Endodermal cell (in vitro differentiated cells): ENCODE data around the gene LIMS2. TPM values are rescaled to one million over a fixed set of nuclear protein-coding genes. Genes with fewer than 3 reads are reported as not detected.

ENCODE experiments used
- DNase-seq: peaks from one replicate; pipeline ENCODE4 v3.0.0-alpha.2; 2017
- H3K27ac ChIP-seq: 2 replicates; pipeline ENCODE4 v1.5.1; 2013; ENCODE audit warnings: mild to moderate bottlenecking, low read depth, low read length, moderate library complexity
- H3K27me3 ChIP-seq: 2 replicates; pipeline ENCODE4 v1.6.1; 2013; ENCODE audit warnings: mild to moderate bottlenecking, low read length, moderate library complexity; ENCODE audit not compliant: insufficient read depth, control insufficient read depth, poor library complexity, severe bottlenecking
- H3K36me3 ChIP-seq: 2 replicates; pipeline ENCODE4 v1.7.0; 2013; ENCODE audit warnings: mild to moderate bottlenecking, low read length, moderate library complexity; ENCODE audit not compliant: control insufficient read depth, insufficient read depth
- H3K4me1 ChIP-seq: one replicate; pipeline ENCODE4 v1.7.0; 2013; ENCODE audit warnings: low read length; ENCODE audit not compliant: control insufficient read depth, insufficient read depth
- H3K4me3 ChIP-seq: 2 replicates; pipeline ENCODE4 v1.5.1; 2013; ENCODE audit warnings: mild to moderate bottlenecking, low read length, moderate library complexity
- H3K9ac ChIP-seq: 2 replicates; pipeline ENCODE4 v1.6.1; 2013; ENCODE audit warnings: mild to moderate bottlenecking, low read length, moderate library complexity; ENCODE audit not compliant: poor library complexity, severe bottlenecking; ENCODE audit errors: extremely low read depth
- H3K9me3 ChIP-seq: 2 replicates; pipeline ENCODE4 v1.6.1; 2013; ENCODE audit warnings: mild to moderate bottlenecking, low read length, moderate library complexity; ENCODE audit not compliant: control insufficient read depth
- H3K27ac Mint-ChIP-seq: 2 replicates; pipeline ENCODE4 v1.8.0; 2020; ENCODE audit warnings: mixed read lengths
- H3K27me3 Mint-ChIP-seq: 2 replicates; pipeline ENCODE4 v1.8.0; 2021; ENCODE audit warnings: mild to moderate bottlenecking, mixed read lengths; ENCODE audit not compliant: insufficient read depth
- H3K36me3 Mint-ChIP-seq: 2 replicates; pipeline ENCODE4 v1.8.0; 2020; ENCODE audit warnings: low read depth, mixed read lengths
- H3K4me1 Mint-ChIP-seq: 2 replicates; pipeline ENCODE4 v1.8.0; 2020; ENCODE audit warnings: mixed read lengths
- H3K4me3 Mint-ChIP-seq: 2 replicates; pipeline ENCODE4 v1.8.0; 2020; ENCODE audit warnings: mild to moderate bottlenecking, moderate library complexity, mixed read lengths
- H3K9me3 Mint-ChIP-seq: 2 replicates; pipeline ENCODE4 v1.8.0; 2020; ENCODE audit warnings: mild to moderate bottlenecking, mixed read lengths
- WGBS, 2 experiments: methylation state at CpG; one replicate each; pipeline versions ENCODE4 v1.1.5 to v1.1.7; 2013; ENCODE audit warnings: missing lambda C conversion rate in 2 of 2, mixed read lengths in 1 of 2; ENCODE audit not compliant: insufficient coverage in 1 of 2, insufficient read length in 1 of 2; 5-methylcytosine and 5-hydroxymethylcytosine counted together
- total RNA-seq, 2 donors: library from RNA; stranded (reverse); fragmentation: NEBNext Ultra II Directional in 1 of 2; extraction: Animal tissue kit (Norgen Biotek cat#: 25700) in 1 of 2; gene quantifications; 2 replicates in 1 of 2; 3 replicates in 1 of 2; pipeline ENCODE4 v1.2.1, GENCODE V29; 2021
- TF ChIP-seq, protein P1 (sequence below): fragments of 200-600 bp; sonication (generic); conservative IDR thresholded peaks from 2 replicates; pipeline ENCODE4 v1.5.0; 2021; ENCODE audit warnings: antibody characterized with exemption, mild to moderate bottlenecking

LIMS2 gene
- total RNA-seq, 2 donors from 2014 or later: 3.9 to 9.8 TPM

DNA sequence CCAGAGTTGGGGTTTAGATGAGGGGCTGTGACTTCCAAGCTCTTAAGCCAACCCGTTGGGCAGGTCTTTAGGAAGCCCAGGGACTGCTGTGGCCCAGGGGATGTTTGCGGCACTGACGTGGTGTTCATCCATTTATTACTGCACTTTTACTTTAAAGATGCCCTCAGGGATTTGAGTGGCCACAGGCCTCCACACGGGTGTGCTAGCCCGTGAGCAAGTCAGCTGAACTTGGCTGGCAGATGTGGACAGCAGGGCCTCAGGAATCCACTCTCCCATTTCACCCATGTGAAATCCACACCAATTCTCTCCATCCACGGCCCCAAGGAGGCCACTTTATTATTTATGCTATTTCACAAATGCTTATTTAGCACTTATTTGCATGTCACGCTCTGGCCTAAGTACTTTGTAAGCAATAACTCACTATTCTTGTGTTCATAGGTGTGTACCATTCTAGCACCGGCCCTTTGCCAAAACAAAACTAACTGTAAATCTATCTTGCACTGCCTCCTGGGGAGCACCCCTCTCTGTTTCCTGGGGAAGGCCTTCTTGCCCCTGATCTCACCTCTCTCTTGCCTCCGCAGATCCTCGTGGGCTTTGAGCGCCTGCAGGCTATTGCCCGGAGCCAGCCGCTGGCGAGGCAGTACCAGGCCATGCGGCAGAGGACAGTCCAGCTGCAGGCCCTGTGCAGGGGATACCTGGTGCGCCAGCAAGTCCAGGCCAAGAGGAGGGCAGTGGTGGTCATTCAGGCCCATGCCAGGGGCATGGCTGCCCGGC is 68.5 kb downstream of the LIMS2 start:
- TF ChIP-seq, protein P1, sequence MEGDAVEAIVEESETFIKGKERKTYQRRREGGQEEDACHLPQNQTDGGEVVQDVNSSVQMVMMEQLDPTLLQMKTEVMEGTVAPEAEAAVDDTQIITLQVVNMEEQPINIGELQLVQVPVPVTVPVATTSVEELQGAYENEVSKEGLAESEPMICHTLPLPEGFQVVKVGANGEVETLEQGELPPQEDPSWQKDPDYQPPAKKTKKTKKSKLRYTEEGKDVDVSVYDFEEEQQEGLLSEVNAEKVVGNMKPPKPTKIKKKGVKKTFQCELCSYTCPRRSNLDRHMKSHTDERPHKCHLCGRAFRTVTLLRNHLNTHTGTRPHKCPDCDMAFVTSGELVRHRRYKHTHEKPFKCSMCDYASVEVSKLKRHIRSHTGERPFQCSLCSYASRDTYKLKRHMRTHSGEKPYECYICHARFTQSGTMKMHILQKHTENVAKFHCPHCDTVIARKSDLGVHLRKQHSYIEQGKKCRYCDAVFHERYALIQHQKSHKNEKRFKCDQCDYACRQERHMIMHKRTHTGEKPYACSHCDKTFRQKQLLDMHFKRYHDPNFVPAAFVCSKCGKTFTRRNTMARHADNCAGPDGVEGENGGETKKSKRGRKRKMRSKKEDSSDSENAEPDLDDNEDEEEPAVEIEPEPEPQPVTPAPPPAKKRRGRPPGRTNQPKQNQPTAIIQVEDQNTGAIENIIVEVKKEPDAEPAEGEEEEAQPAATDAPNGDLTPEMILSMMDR: no peak
- Mint-ChIP-seq H3K9me3 (peaks cover 8% of the 10 kb centered on the region), H3K36me3 (no peaks in the 10 kb centered on the region), H3K27me3 (peaks cover 2% of the 10 kb centered on the region), H3K4me1 (no peaks in the 10 kb centered on the region), H3K27ac (no peak overlapping the region), H3K4me3 (no peak overlapping the region)
- Histone ChIP-seq H3K27ac (no peak overlapping the region), H3K4me3 (no peak overlapping the region), H3K36me3 (no peaks in the 10 kb centered on the region), H3K9ac (no peak overlapping the region), H3K27me3 (no peaks in the 10 kb centered on the region), H3K9me3 (no peaks in the 10 kb centered on the region), H3K4me1 (no peaks in the 10 kb centered on the region)
- WGBS, 2 experiments: 94 to 96% methylated on average over 10 to 17 of the region's 17 CpGs
- DNase-seq: peak; percentile 17

GRCh38 chr2:127605691-127606263 is 69.6 kb downstream of the LIMS2 start:
- Mint-ChIP-seq H3K4me3 (no peak overlapping the region), H3K36me3 (no peaks in the 10 kb centered on the region), H3K4me1 (no peaks in the 10 kb centered on the region), H3K27me3 (peaks cover 2% of the 10 kb centered on the region), H3K27ac (no peak overlapping the region), H3K9me3 (peaks cover 8% of the 10 kb centered on the region)
- no peak overlapping the region for H3K4me3 ChIP-seq
- H3K36me3 ChIP-seq: no peaks in the 10 kb centered on the region
- H3K4me1 ChIP-seq: no peaks in the 10 kb centered on the region
- TF ChIP-seq, protein P1: no peak
- no peak overlapping the region for H3K9ac ChIP-seq
- 78 to 93% methylated on average over 3 to 7 of the region's 7 CpGs for WGBS, 2 experiments
- no peaks in the 10 kb centered on the region for H3K9me3 ChIP-seq
- no peaks in the 10 kb centered on the region for H3K27me3 ChIP-seq
- H3K27ac ChIP-seq: no peak overlapping the region
- DNase-seq: peak; percentile 31

GRCh38 chr2:127604986-127605385 is 70.3 kb downstream of the LIMS2 start:
- no peaks in the 10 kb centered on the region for H3K36me3 Mint-ChIP-seq
- H3K27me3 Mint-ChIP-seq: peaks cover 2% of the 10 kb centered on the region
- H3K27ac Mint-ChIP-seq: no peak overlapping the region
- H3K36me3 ChIP-seq: no peaks in the 10 kb centered on the region
- no peaks in the 10 kb centered on the region for H3K4me1 ChIP-seq
- no peak overlapping the region for H3K4me3 ChIP-seq
- no peaks in the 10 kb centered on the region for H3K4me1 Mint-ChIP-seq
- peaks cover 8% of the 10 kb centered on the region for H3K9me3 Mint-ChIP-seq
- 89 to 93% methylated on average over 7 to 8 of the region's 8 CpGs for WGBS, 2 experiments
- TF ChIP-seq, protein P1: no peak
- H3K27me3 ChIP-seq: no peaks in the 10 kb centered on the region
- peak; percentile 10 for DNase-seq
- no peak overlapping the region for H3K27ac ChIP-seq
- no peak overlapping the region for H3K9ac ChIP-seq
- H3K4me3 Mint-ChIP-seq: no peak overlapping the region
- no peaks in the 10 kb centered on the region for H3K9me3 ChIP-seq
